Measurements from ENCODE around the gene MTRFR.
"Not testable (repeated sequence)": the region's sequence is repeated elsewhere in the genome, so short reads cannot be mapped to it uniquely, and the experiment has no call there.

The MTRFR gene

GRCh38 chr12:123250471-123251383 lies 17.5 kb downstream of the MTRFR start:
- no peak for DNase-seq

- DNase-seq, result no peak
Observed at GRCh38 chr12:123251403-123252076, 18.3 kb downstream of the MTRFR start.

- not testable (repeated sequence) for DNase-seq
Observed at GRCh38 chr12:123252365-123252764, 19.1 kb downstream of the MTRFR start.

GRCh38 chr12:123253641-123254459 lies 20.6 kb downstream of the MTRFR start:
- DNase-seq, result no peak

GRCh38 chr12:123254853-123255446 lies 21.7 kb downstream of the MTRFR start:
- no peak for DNase-seq

- no peak for DNase-seq
Observed at GRCh38 chr12:123258593-123258992, 25.4 kb downstream of the MTRFR start.

GRCh38 chr12:123260081-123260480 lies 26.8 kb downstream of the MTRFR start:
- no peak for DNase-seq

GRCh38 chr12:123261196-123261595 lies 28.0 kb downstream of the MTRFR start:
- DNase-seq, result no peak

GRCh38 chr12:123263196-123263817 lies 30.1 kb downstream of the MTRFR start:
- no peak for DNase-seq

GRCh38 chr12:123264642-123265041 lies 31.4 kb downstream of the MTRFR start:
- DNase-seq, result no peak

GRCh38 chr12:123265851-123266678 lies 32.8 kb downstream of the MTRFR start:
- DNase-seq, result no peak

GRCh38 chr12:123266679-123267277 lies 33.5 kb downstream of the MTRFR start:
- no peak for DNase-seq

- no peak for DNase-seq
Observed at GRCh38 chr12:123267335-123267920, 34.2 kb downstream of the MTRFR start.

- no peak for DNase-seq
Observed at GRCh38 chr12:123267991-123268843, 35.0 kb downstream of the MTRFR start.

GRCh38 chr12:123268850-123269249 lies 35.6 kb downstream of the MTRFR start:
- no peak for DNase-seq

GRCh38 chr12:123269395-123269892 lies 36.2 kb downstream of the MTRFR start:
- no peak for DNase-seq

GRCh38 chr12:123269896-123270213 lies 36.6 kb downstream of the MTRFR start:
- no peak for DNase-seq

GRCh38 chr12:123270214-123271000 lies 37.2 kb downstream of the MTRFR start:
- DNase-seq, result no peak

Measured in activated T-cell treated with anti-CD3 and anti-CD28 coated beads for 4 hours (primary cell).